IMR-90 (cell line): ENCODE data around the gene CCDC150. TPM values are rescaled to one million over a fixed set of nuclear protein-coding genes. Genes with fewer than 3 reads are reported as not detected.

ENCODE experiments used
- ATAC-seq: fragments of 200-7000 bp; cut with Tn5 transposase; 2 replicates; pipeline ENCODE4 v1.9.1; 2020; ENCODE audit warnings: low read depth, mild to moderate bottlenecking, moderate library complexity
- BruUV-seq: library from RNA; stranded (reverse); fragments of 400-500 nt; replicated peaks from 2 replicates; lab custom pipeline; 2021; lab: Mats Ljungman, UMichigan
- CTCF ChIA-PET: fragments of 300-600 bp; formaldehyde crosslinking; extraction: SDS; loops from one replicate; lab custom pipeline; 2021; ENCODE audit warnings: antibody characterized with exemption; lab: Yijun Ruan, JAX
- POLR2A ChIA-PET: fragments of 300-600 bp; sonication (Branson Sonifier 250); formaldehyde crosslinking; loops from one replicate; lab custom pipeline; 2022; ENCODE audit warnings: antibody characterized with exemption; ENCODE audit not compliant: unreplicated experiment; lab: Charles Lee
- DNase-seq: peaks from one replicate; pipeline ENCODE4 v3.0.0; 2013
- H2AFZ ChIP-seq: replicated peaks from 2 replicates; pipeline ENCODE3; 2013; ENCODE audit warnings: low read length, mild to moderate bottlenecking; ENCODE audit not compliant: poor library complexity
- H2AK5ac ChIP-seq: 2 replicates; pipeline ENCODE4 v1.6.1; 2013; ENCODE audit warnings: low read depth, low read length, inconsistent platforms
- H2AK9ac ChIP-seq: replicated peaks from 2 replicates; pipeline ENCODE3; 2013; ENCODE audit warnings: mild to moderate bottlenecking, low read depth, low read length, moderate library complexity; ENCODE audit not compliant: poor library complexity
- H2BK120ac ChIP-seq: 2 replicates; pipeline ENCODE4 v1.6.1; 2013; ENCODE audit warnings: low read depth, low read length, inconsistent platforms
- H2BK15ac ChIP-seq: 3 replicates; pipeline ENCODE4 v1.6.1; 2013; ENCODE audit warnings: low read depth, low read length, inconsistent platforms
- H2BK20ac ChIP-seq: 2 replicates; pipeline ENCODE4 v1.6.1; 2013; ENCODE audit warnings: low read depth, mild to moderate bottlenecking, inconsistent platforms, low read length, moderate library complexity
- H2BK5ac ChIP-seq: 2 replicates; pipeline ENCODE4 v1.6.1; 2013; ENCODE audit warnings: mild to moderate bottlenecking, low read depth, low read length, inconsistent platforms; ENCODE audit not compliant: poor library complexity, severe bottlenecking
- H3K14ac ChIP-seq: replicated peaks from 2 replicates; pipeline ENCODE4 v1.6.1; 2013; ENCODE audit warnings: low read depth, low read length, inconsistent platforms
- H3K18ac ChIP-seq: 2 replicates; pipeline ENCODE4 v1.6.1; 2013; ENCODE audit warnings: low read depth, low read length, control low read depth
- H3K23ac ChIP-seq: 2 replicates; pipeline ENCODE4 v1.6.1; 2013; ENCODE audit warnings: low read depth, low read length, inconsistent platforms
- H3K27ac ChIP-seq: 2 replicates; pipeline ENCODE4 v1.5.1; 2013; ENCODE audit warnings: mild to moderate bottlenecking, control low read depth, low read length; ENCODE audit not compliant: insufficient read depth
- H3K27me3 ChIP-seq: 2 replicates; pipeline ENCODE4 v1.6.1; 2013; ENCODE audit warnings: low read length; ENCODE audit not compliant: control insufficient read depth, insufficient read depth
- H3K36me3 ChIP-seq: 2 replicates; pipeline ENCODE4 v1.6.1; 2013; ENCODE audit warnings: low read length, mixed read lengths; ENCODE audit not compliant: control insufficient read depth, insufficient read depth
- H3K4ac ChIP-seq: 2 replicates; pipeline ENCODE4 v1.6.1; 2013; ENCODE audit warnings: low read depth, low read length, inconsistent platforms
- H3K4me1 ChIP-seq: 2 replicates; pipeline ENCODE4 v1.6.1; 2013; ENCODE audit warnings: low read length, mixed read lengths; ENCODE audit not compliant: control insufficient read depth, insufficient read depth
- H3K4me2 ChIP-seq: 2 replicates; pipeline ENCODE4 v1.6.1; 2013; ENCODE audit warnings: low read depth, mild to moderate bottlenecking, control low read depth, low read length, moderate library complexity
- H3K4me3 ChIP-seq: 2 replicates; pipeline ENCODE4 v1.5.1; 2013; ENCODE audit warnings: low read depth, mild to moderate bottlenecking, control low read depth, low read length, moderate library complexity; ENCODE audit not compliant: insufficient read depth
- H3K56ac ChIP-seq: 2 replicates; pipeline ENCODE4 v1.6.1; 2013; ENCODE audit warnings: low read length, inconsistent platforms; ENCODE audit not compliant: insufficient read depth; ENCODE audit errors: extremely low read depth
- H3K79me1 ChIP-seq, 2 experiments: 2 replicates each; pipeline ENCODE4 v1.6.1; 2013; ENCODE audit warnings: low read length in 2 of 2, inconsistent platforms in 1 of 2, low read depth in 1 of 2
- H3K9ac ChIP-seq: 2 replicates; pipeline ENCODE4 v1.6.1; 2013; ENCODE audit warnings: low read depth, low read length, control low read depth
- H3K9me1 ChIP-seq: 2 replicates; pipeline ENCODE4 v1.6.1; 2013; ENCODE audit warnings: low read length, inconsistent platforms; ENCODE audit not compliant: insufficient read depth
- H3K9me3 ChIP-seq: 2 replicates; pipeline ENCODE4 v1.6.1; 2013; ENCODE audit warnings: low read length; ENCODE audit not compliant: control insufficient read depth, insufficient read depth
- H4K20me1 ChIP-seq: 2 replicates; pipeline ENCODE4 v1.6.1; 2013; ENCODE audit warnings: low read length, inconsistent platforms; ENCODE audit not compliant: insufficient read depth
- H4K5ac ChIP-seq: 2 replicates; pipeline ENCODE4 v1.6.1; 2013; ENCODE audit warnings: mild to moderate bottlenecking, low read depth, low read length, control low read depth
- H4K8ac ChIP-seq, 2 experiments: 2 replicates each; pipeline ENCODE4 v1.6.1; 2013; ENCODE audit warnings: low read depth in 2 of 2, low read length in 2 of 2, control low read depth in 1 of 2, inconsistent platforms in 1 of 2
- H4K91ac ChIP-seq: 2 replicates; pipeline ENCODE4 v1.6.1; 2013; ENCODE audit warnings: low read depth, low read length, inconsistent platforms; ENCODE audit not compliant: insufficient read depth
- BHLHE40 ChIP-seq: fragments of 150-350 bp; IDR thresholded peaks from 2 replicates; pipeline ENCODE4 v1.6.1; 2016; ENCODE audit warnings: mild to moderate bottlenecking, low read depth, low read length
- CEBPB ChIP-seq: IDR thresholded peaks from 2 replicates; pipeline ENCODE4 v1.6.1; 2012; ENCODE audit warnings: low read depth, low read length, improper control_type of control experiment
- CHD1 ChIP-seq: IDR thresholded peaks from 2 replicates; pipeline ENCODE4 v1.6.1; 2012; ENCODE audit warnings: low read depth, low read length, improper control_type of control experiment
- FOS ChIP-seq: fragments of 150-350 bp; IDR thresholded peaks from 2 replicates; pipeline ENCODE4 v1.6.1; 2016; ENCODE audit warnings: low read depth, low read length
- MAZ ChIP-seq: IDR thresholded peaks from 2 replicates; pipeline ENCODE4 v1.6.1; 2012; ENCODE audit warnings: low read depth, mild to moderate bottlenecking, low read length, improper control_type of control experiment, moderate library complexity, borderline replicate concordance
- NFE2L2 ChIP-seq: fragments of 150-350 bp; IDR thresholded peaks from 2 replicates; pipeline ENCODE4 v1.6.1; 2016; ENCODE audit warnings: low read depth, mild to moderate bottlenecking, low read length
- RAD21 ChIP-seq: IDR thresholded peaks from 2 replicates; pipeline ENCODE4 v1.6.1; 2012; ENCODE audit warnings: low read length, improper control_type of control experiment
- RCOR1 ChIP-seq: IDR thresholded peaks from 2 replicates; pipeline ENCODE4 v1.6.1; 2012; ENCODE audit warnings: mild to moderate bottlenecking, low read length, improper control_type of control experiment; ENCODE audit not compliant: insufficient replicate concordance
- RFX5 ChIP-seq: IDR thresholded peaks from 2 replicates; pipeline ENCODE4 v1.8.0; 2012; ENCODE audit warnings: low read depth, mild to moderate bottlenecking, low read length, moderate library complexity
- SMC3 ChIP-seq: fragments of 150-350 bp; IDR thresholded peaks from 2 replicates; pipeline ENCODE4 v1.6.1; 2016; ENCODE audit warnings: low read depth, mild to moderate bottlenecking, antibody characterized with exemption, low read length, moderate library complexity
- WGBS, 2 experiments: methylation state at CpG; one replicate each; pipeline versions ENCODE4 v1.1.5 to v1.1.7; 2013; ENCODE audit warnings: missing lambda C conversion rate in 2 of 2; ENCODE audit not compliant: insufficient read length in 1 of 2; ENCODE audit errors: extremely low coverage in 2 of 2; 5-methylcytosine and 5-hydroxymethylcytosine counted together
- dilution Hi-C: fragments of 300-500 bp; cut with HindIII; formaldehyde crosslinking; loops from one replicate; pipeline ENCODE4 v1.14.3; 2018; ENCODE audit warnings: low sequenced_read_pairs; ENCODE audit not compliant: unreplicated experiment
- in situ Hi-C: fragments of 300-500 bp; cut with MboI; formaldehyde crosslinking; loops from 3 replicates; pipeline ENCODE4 v1.14.3; 2019; ENCODE audit warnings: low sequenced_read_pairs, inconsistent platforms, mixed read lengths
- intact Hi-C: fragments of 100-400 bp; cut with micrococcal nuclease; formaldehyde crosslinking; loops from 2 replicates; pipeline ENCODE4 v1.10.0; 2022
- polyA plus RNA-seq, 3 experiments: library from polyadenylated mRNA; depleted of rRNA; stranded (reverse); fragments of >200 nt; gene quantifications; 2 replicates each; pipeline ENCODE4 v1.2.3, GENCODE V29; 2012; ENCODE audit warnings: low replicate concordance in 1 of 3
- total RNA-seq: library from RNA; depleted of rRNA; stranded (reverse); fragments of >200 nt; gene quantifications from 2 replicates; pipeline ENCODE4 v1.2.3, GENCODE V29; 2012
- TF ChIP-seq, protein P1 (sequence below): fragments of 150-350 bp; IDR thresholded peaks from 2 replicates; pipeline ENCODE4 v1.6.1; 2016; ENCODE audit warnings: low read depth, mild to moderate bottlenecking, low read length, moderate library complexity, borderline replicate concordance
- TF ChIP-seq, protein P2 (sequence below): fragments of 150-350 bp; IDR thresholded peaks from 2 replicates; pipeline ENCODE4 v1.6.1; 2017; ENCODE audit warnings: mild to moderate bottlenecking, antibody characterized with exemption, low read length, low read depth
- TF ChIP-seq, protein P3 (sequence below): conservative IDR thresholded peaks from 2 replicates; pipeline ENCODE4 v1.5.1; 2012; ENCODE audit warnings: mild to moderate bottlenecking, low read depth, low read length, improper control_type of control experiment

CCDC150 gene
- total and polyA plus RNA-seq, 2 of the 4 experiments (the other 2 are of a cell fraction): 3.8 to 4.3 TPM

DNA sequence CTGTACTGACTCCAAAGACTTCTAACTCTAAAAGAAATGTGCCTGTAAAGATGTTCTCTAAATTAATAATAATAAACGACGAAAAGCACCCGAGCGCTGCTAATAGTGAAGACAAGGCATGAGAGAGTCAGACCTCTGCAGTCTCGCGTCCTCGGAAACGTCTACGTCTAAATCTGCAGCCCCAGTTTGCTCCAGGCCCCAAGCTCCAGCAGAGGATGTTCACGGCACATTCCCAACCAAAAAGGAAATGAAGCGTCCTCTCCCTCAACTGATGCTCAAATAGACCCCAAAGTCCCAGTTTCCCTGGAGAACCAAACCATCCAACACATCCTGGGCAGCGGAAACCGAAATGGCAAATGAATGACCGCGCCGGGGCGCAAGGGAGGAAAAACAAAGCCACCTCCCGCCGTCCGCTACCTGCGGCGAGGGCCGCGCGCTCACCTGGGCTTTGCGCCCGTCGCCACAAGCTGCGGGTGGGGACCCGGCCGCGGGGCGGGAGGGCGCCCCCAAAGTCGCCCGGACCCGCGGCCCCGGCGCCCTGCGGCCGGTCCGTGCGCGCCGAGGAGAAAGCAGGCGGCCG, 47.1 kb upstream of the CCDC150 start:
- ChIA-PET CTCF (interaction anchor here (1.0 to 2.6 kb wide), 3 partner anchors 9 to 158 kb away, joined by 3 to 15 read pairs (median 5); no protein-coding TSS in a partner anchor), POLR2A (no interaction called here)
- no peak overlapping the region for H4K5ac ChIP-seq
- H3K9me1 ChIP-seq: peaks cover 3% of the 10 kb centered on the region; the same call in 1 of the 2 replicates
- H3K4me3 ChIP-seq: peak overlapping the region; percentile 96
- no TSS peak for BruUV-seq
- H2AFZ ChIP-seq: peak overlapping the region; percentile 95
- H2BK15ac ChIP-seq: no peak overlapping the region
- H3K23ac ChIP-seq: peak overlapping the region; percentile 69; the same call in 1 of the 2 replicates
- H3K4me1 ChIP-seq: no peaks in the 10 kb centered on the region
- peak; percentile 49 for DNase-seq
- H3K9ac ChIP-seq: peak overlapping the region; percentile 18; the same call in 1 of the 2 replicates
- in situ Hi-C loops (no loop called here), intact Hi-C loops (loop anchor here (2.0 to 5.0 kb wide), 3 partner anchors 165 to 514 kb away; no protein-coding TSS in a partner anchor), dilution Hi-C loops (no loop called here)
- no peak overlapping the region for H3K27ac ChIP-seq
- no peak overlapping the region for H2BK5ac ChIP-seq
- peak overlapping the region in 1 of 2 experiments; percentile 59; a peak in 1 of 4 replicates for H4K8ac ChIP-seq
- no peaks in the 10 kb centered on the region for H3K27me3 ChIP-seq
- no peaks in the 10 kb centered on the region for H4K20me1 ChIP-seq
- H3K4me2 ChIP-seq: peak overlapping the region; percentile 92
- WGBS, 2 experiments: 2% methylated on average over 13 of the region's 48 CpGs; no CpG with 5 or more reads in 1 of the 2 experiments
- H2AK5ac ChIP-seq: no peak overlapping the region
- H2BK120ac ChIP-seq: no peak overlapping the region; the same call in 1 of the 2 replicates
- TF ChIP-seq FOS: no peak
- TF ChIP-seq CEBPB: no peak
- no peak for TF ChIP-seq MAZ
- no peak for TF ChIP-seq CHD1
- TF ChIP-seq RFX5: no peak
- no peak for TF ChIP-seq SMC3
- no peak for TF ChIP-seq BHLHE40
- no peak for TF ChIP-seq NFE2L2
- TF ChIP-seq, protein P1, sequence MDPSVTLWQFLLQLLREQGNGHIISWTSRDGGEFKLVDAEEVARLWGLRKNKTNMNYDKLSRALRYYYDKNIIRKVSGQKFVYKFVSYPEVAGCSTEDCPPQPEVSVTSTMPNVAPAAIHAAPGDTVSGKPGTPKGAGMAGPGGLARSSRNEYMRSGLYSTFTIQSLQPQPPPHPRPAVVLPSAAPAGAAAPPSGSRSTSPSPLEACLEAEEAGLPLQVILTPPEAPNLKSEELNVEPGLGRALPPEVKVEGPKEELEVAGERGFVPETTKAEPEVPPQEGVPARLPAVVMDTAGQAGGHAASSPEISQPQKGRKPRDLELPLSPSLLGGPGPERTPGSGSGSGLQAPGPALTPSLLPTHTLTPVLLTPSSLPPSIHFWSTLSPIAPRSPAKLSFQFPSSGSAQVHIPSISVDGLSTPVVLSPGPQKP: no peak
- TF ChIP-seq, protein P2, sequence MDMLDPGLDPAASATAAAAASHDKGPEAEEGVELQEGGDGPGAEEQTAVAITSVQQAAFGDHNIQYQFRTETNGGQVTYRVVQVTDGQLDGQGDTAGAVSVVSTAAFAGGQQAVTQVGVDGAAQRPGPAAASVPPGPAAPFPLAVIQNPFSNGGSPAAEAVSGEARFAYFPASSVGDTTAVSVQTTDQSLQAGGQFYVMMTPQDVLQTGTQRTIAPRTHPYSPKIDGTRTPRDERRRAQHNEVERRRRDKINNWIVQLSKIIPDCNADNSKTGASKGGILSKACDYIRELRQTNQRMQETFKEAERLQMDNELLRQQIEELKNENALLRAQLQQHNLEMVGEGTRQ: no peak
- TF ChIP-seq RCOR1: no peak
- TF ChIP-seq RAD21: no peak
- TF ChIP-seq, protein P3, sequence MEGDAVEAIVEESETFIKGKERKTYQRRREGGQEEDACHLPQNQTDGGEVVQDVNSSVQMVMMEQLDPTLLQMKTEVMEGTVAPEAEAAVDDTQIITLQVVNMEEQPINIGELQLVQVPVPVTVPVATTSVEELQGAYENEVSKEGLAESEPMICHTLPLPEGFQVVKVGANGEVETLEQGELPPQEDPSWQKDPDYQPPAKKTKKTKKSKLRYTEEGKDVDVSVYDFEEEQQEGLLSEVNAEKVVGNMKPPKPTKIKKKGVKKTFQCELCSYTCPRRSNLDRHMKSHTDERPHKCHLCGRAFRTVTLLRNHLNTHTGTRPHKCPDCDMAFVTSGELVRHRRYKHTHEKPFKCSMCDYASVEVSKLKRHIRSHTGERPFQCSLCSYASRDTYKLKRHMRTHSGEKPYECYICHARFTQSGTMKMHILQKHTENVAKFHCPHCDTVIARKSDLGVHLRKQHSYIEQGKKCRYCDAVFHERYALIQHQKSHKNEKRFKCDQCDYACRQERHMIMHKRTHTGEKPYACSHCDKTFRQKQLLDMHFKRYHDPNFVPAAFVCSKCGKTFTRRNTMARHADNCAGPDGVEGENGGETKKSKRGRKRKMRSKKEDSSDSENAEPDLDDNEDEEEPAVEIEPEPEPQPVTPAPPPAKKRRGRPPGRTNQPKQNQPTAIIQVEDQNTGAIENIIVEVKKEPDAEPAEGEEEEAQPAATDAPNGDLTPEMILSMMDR: no peak; the same call in 1 of the 2 replicates
- H3K18ac ChIP-seq: peak overlapping the region; percentile 2; the same call in 1 of the 2 replicates
- peak overlapping the region; percentile 79 for H3K14ac ChIP-seq
- H4K91ac ChIP-seq: no peak overlapping the region; the same call in 1 of the 2 replicates
- H3K4ac ChIP-seq: peak overlapping the region; percentile 65; the same call in 1 of the 2 replicates
- H2AK9ac ChIP-seq: peak overlapping the region; percentile 60
- no peak overlapping the region for H3K56ac ChIP-seq
- H3K9me3 ChIP-seq: no peaks in the 10 kb centered on the region
- ATAC-seq: peak; percentile 53
- peaks cover 0 to 7% of the 10 kb centered on the region in 2 experiments; a peak in 3 of 4 replicates for H3K79me1 ChIP-seq
- no peak overlapping the region for H2BK20ac ChIP-seq
- no peaks in the 10 kb centered on the region for H3K36me3 ChIP-seq
